Colonic mucosa (tissue), 4 donors: Measurements from ENCODE around the gene CD81. TPM values are rescaled to one million over a fixed set of nuclear protein-coding genes. Genes with fewer than 3 reads are reported as not detected.

ENCODE experiments used
- DNase-seq: peaks from one replicate; pipeline ENCODE4 v3.0.0-alpha.2; 2020
- H3K27ac ChIP-seq: fragments of 200-600 bp; one replicate; pipeline ENCODE4 v1.8.0; 2021
- H3K27me3 ChIP-seq: fragments of 200-600 bp; one replicate; pipeline ENCODE4 v1.8.0; 2021
- H3K36me3 ChIP-seq: fragments of 200-600 bp; one replicate; pipeline ENCODE4 v1.8.0; 2021
- H3K4me1 ChIP-seq: fragments of 200-600 bp; one replicate; pipeline ENCODE4 v1.8.0; 2021; ENCODE audit warnings: mild to moderate bottlenecking
- H3K4me3 ChIP-seq: fragments of 200-600 bp; one replicate; pipeline ENCODE4 v1.8.0; 2021
- H3K9ac ChIP-seq, 2 donors: one replicate each; pipeline ENCODE4 v1.7.0; 2013; ENCODE audit warnings: control low read depth in 2 of 2, low read depth in 2 of 2, low read length in 2 of 2
- H3K9me3 ChIP-seq: fragments of 200-600 bp; one replicate; pipeline ENCODE4 v1.8.0; 2021
- intact Hi-C: fragments of 100-400 bp; cut with DNase I; formaldehyde crosslinking; loops from one replicate; pipeline ENCODE4 v1.14.1; 2022
- total RNA-seq, 2 donors: library from RNA; stranded (reverse); fragmentation: NEBNext Ultra II Directional in 1 of 2; extraction: Animal tissue kit (Norgen Biotek cat#: 25700) in 1 of 2; gene quantifications; one replicate each; pipeline ENCODE4 v1.2.1, GENCODE V29; 2021
- TF ChIP-seq, protein P1 (sequence below): fragments of 200-600 bp; IDR thresholded peaks from one replicate; pipeline ENCODE4 v1.8.0; 2022; ENCODE audit warnings: antibody characterized with exemption, mild to moderate bottlenecking
- donor health status: healthy.
- donor health status: DM: no; HTN: no; CAD: no.
- donor health status: DM: no; HTN: no; CAD: no.

Gene CD81
- total RNA-seq, 2 donors from 2014 or later, result 185 to 208 TPM

DNA sequence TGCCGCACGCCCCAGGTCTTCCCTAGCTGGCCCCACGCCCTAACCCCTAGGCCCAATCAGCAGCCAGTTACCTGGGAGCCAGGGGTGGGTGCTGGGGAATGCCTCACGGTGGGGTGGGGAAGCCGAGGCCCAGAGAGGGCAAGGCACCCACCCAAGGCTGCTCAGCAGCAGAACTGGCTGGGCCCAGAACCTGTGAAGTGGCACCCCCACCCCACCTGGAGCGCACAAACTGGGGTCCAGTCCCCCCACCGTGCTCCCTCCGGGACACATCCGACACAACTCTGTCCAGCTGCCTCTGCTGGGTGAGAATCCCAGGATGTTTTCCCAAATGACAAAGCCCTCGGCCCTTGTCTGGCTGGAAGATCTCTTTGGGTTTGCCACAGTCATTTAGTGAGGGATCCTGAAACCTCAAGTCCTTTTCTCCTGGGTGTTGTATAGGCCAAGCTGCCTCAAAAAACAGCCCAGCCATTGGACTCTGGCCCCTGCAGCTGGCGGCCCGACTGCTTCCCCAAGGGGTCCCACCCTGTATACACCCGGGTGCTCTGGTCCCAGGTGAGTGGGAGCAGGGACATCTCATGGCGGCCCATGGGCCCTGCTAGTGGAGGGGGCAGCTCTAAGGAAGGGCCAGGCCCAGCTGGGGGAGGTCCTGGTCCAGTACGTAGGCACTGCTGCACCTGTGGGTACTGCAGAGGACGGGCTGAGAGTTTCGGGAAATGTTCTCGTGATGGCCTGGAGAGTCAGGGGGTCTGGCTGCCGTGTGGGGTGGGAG lies 44.3 kb downstream of the CD81 start:
- intact Hi-C loops, result loop anchor here (2.0 kb wide), 1 partner anchor 225 kb away; no protein-coding TSS in a partner anchor

DNA sequence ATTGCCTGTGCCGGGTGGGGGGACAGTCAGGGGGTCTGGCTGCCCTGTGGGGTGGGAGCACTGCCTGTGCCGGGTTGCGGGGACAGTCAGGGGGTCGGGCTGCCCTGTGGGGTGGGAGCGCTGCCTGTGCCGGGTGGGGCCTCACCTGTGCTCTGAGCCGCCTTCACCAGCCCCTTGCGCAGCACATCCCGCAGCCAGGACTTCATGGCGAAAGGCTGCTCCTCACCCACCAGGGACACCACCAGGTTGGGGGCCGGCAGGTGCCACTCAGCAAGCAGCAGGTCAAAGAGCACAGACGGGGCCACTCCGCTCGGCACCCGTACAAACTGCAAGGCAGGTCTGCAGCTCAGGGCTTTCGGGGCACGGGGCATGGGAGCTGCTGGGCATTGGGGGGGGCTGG lies 44.9 kb downstream of the CD81 start:
- Histone ChIP-seq H3K27ac (no peak overlapping the region), H3K27me3 (peaks cover 7% of the 10 kb centered on the region), H3K4me3 (no peak overlapping the region), H3K9me3 (no peaks in the 10 kb centered on the region), H3K9ac (no peak overlapping the region), H3K36me3 (no peaks in the 10 kb centered on the region), H3K4me1 (peaks cover 7% of the 10 kb centered on the region)
- TF ChIP-seq, protein P1, sequence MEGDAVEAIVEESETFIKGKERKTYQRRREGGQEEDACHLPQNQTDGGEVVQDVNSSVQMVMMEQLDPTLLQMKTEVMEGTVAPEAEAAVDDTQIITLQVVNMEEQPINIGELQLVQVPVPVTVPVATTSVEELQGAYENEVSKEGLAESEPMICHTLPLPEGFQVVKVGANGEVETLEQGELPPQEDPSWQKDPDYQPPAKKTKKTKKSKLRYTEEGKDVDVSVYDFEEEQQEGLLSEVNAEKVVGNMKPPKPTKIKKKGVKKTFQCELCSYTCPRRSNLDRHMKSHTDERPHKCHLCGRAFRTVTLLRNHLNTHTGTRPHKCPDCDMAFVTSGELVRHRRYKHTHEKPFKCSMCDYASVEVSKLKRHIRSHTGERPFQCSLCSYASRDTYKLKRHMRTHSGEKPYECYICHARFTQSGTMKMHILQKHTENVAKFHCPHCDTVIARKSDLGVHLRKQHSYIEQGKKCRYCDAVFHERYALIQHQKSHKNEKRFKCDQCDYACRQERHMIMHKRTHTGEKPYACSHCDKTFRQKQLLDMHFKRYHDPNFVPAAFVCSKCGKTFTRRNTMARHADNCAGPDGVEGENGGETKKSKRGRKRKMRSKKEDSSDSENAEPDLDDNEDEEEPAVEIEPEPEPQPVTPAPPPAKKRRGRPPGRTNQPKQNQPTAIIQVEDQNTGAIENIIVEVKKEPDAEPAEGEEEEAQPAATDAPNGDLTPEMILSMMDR, result no peak
- intact Hi-C loops, result loop anchor here (2.0 kb wide), 1 partner anchor 225 kb away; no protein-coding TSS in a partner anchor
- DNase-seq, result no peak

More for the DNA sequence above, 44.3 kb downstream of the CD81 start:
- H3K9me3 ChIP-seq, result no peaks in the 10 kb centered on the region
- H3K27me3 ChIP-seq, result peaks cover 7% of the 10 kb centered on the region
- no peak overlapping the region for H3K27ac ChIP-seq
- no peak for DNase-seq
- TF ChIP-seq, protein P1, result no peak
- H3K4me3 ChIP-seq, result no peak overlapping the region
- no peaks in the 10 kb centered on the region for H3K36me3 ChIP-seq
- H3K4me1 ChIP-seq, result peaks cover 7% of the 10 kb centered on the region
- H3K9ac ChIP-seq, result no peak overlapping the region

GRCh38 chr11:2422461-2423156 lies 45.5 kb downstream of the CD81 start:
- no peak overlapping the region for H3K27ac ChIP-seq
- TF ChIP-seq, protein P1, result no peak
- no peak overlapping the region for H3K9ac ChIP-seq
- H3K36me3 ChIP-seq, result no peaks in the 10 kb centered on the region
- H3K27me3 ChIP-seq, result peaks cover 7% of the 10 kb centered on the region
- H3K4me3 ChIP-seq, result no peak overlapping the region
- no peak for DNase-seq
- H3K9me3 ChIP-seq, result no peaks in the 10 kb centered on the region
- peaks cover 7% of the 10 kb centered on the region for H3K4me1 ChIP-seq
- intact Hi-C loops, result no loop called here

DNA sequence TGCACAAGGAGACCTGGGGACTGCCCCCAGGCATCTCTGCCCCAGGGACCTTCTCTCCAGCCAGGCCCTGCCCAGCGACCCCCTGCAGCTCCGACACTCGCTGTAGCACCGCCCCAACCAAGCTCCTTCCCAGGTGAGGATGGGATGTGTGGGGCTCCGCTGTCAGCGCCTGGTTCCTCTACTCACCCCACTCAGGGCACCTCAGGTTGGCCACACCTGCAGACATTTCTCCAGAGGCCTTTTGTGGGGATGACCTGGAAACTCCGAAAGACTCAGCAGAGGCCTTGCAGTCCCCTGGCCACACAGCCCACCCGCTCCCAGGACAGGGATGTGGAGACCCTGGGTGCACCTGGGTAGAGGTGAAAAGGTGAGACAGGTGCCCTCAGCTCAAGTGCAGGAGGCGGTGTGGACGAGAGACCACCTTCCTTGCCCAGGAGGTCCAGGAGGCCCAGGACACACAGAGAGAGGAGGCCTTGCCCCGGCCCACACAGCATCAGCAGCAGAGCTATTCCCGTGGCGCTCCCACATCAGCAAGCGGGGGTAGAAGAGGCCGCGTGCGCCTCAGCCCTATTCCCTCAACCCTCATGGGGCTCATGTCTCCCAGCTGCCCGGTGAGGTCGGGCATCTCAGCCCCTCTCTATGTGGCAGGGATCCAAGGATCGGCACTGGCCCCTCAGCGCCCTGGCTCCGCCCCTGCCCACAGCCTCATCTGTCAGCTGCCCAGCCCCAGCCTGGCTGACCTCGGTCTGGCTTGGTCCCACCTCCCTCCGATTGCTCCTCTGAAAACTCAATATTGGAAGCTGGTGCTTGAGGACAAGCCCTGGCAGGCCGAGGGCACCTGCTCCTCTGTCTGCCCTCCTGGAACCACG lies 46.3 kb downstream of the CD81 start:
- Histone ChIP-seq H3K4me1 (peaks cover 7% of the 10 kb centered on the region), H3K4me3 (no peak overlapping the region), H3K9ac (no peak overlapping the region), H3K36me3 (no peaks in the 10 kb centered on the region), H3K9me3 (no peaks in the 10 kb centered on the region), H3K27me3 (peaks cover 7% of the 10 kb centered on the region), H3K27ac (no peak overlapping the region)
- DNase-seq, result no peak
- TF ChIP-seq, protein P1, result no peak
- intact Hi-C loops, result no loop called here

DNA sequence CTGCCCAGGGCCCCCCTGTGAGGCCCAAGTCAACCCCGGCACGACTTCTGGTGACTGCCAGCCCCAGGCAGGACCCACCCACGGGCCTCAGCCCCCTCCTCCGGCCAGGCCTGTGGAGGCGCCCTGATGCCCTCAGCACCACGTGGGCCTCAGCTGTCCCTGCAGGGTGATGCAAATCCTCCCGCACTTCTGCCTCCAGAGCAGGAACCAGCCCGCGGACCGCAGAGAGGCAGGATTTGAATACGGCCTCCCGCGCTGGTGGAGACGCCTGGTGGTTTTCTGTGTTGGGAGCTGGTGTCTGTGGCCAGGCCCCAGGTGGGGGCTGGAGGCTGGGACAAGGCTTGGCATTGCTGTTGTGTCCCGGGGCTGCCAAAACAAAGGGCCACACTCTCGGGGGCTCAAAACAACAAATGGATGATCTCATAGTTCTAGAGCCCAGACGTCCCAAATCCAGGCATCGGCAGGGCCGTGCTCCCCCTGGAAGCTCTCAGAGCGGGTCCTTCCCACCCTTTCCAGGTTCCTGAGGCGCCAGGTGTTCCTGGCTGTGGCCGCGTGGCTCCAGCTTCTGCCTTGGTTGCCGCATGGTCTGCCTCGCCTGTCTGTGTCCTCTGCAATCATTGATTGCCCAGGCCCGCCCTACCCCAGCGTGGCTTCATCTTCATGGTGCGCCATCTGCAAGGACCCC lies 47.8 kb downstream of the CD81 start:
- intact Hi-C loops, result no loop called here
- peaks cover 5% of the 10 kb centered on the region for H3K4me1 ChIP-seq
- H3K4me3 ChIP-seq, result no peak overlapping the region
- no peak overlapping the region for H3K9ac ChIP-seq
- H3K9me3 ChIP-seq, result no peaks in the 10 kb centered on the region
- no peaks in the 10 kb centered on the region for H3K36me3 ChIP-seq
- TF ChIP-seq, protein P1, result no peak
- H3K27ac ChIP-seq, result no peak overlapping the region
- H3K27me3 ChIP-seq, result peaks cover 7% of the 10 kb centered on the region
- DNase-seq, result no peak
